H4 (cell line): ENCODE data around the gene EFEMP2. TPM values are rescaled to one million over a fixed set of nuclear protein-coding genes. Genes with fewer than 3 reads are reported as not detected.

Experiments used
- DNase-seq: peaks from one replicate; pipeline ENCODE4 v3.0.0-alpha.2; 2015; ENCODE audit warnings: low spot score
- total RNA-seq: library from RNA; depleted of rRNA; stranded (reverse); fragments of >200 nt; shearing (Covaris generic); gene quantifications from 2 replicates; pipeline ENCODE4 v1.2.3, GENCODE V29; 2014

EFEMP2 gene
- total RNA-seq, 1 experiment from 2014 or later = 0.33 TPM

GRCh38 chr11:65885231-65885630, 12.6 kb upstream of the EFEMP2 start:
- DNase-seq = no peak

GRCh38 chr11:65884716-65885092, 12.1 kb upstream of the EFEMP2 start:
- peak; percentile 61 for DNase-seq

- no peak for DNase-seq
These were observed 11.5 kb upstream of the EFEMP2 start for GRCh38 chr11:65883786-65884715.

- no peak for DNase-seq
These were observed 10.6 kb upstream of the EFEMP2 start for GRCh38 chr11:65883058-65883761.

- no peak for DNase-seq
These were observed 9.8 kb upstream of the EFEMP2 start for GRCh38 chr11:65882120-65883057.

GRCh38 chr11:65880844-65881421, 8.3 kb upstream of the EFEMP2 start:
- DNase-seq = no peak

- DNase-seq = no peak
These were observed 7.4 kb upstream of the EFEMP2 start for GRCh38 chr11:65880027-65880426.

- DNase-seq = no peak
These were observed 7.0 kb upstream of the EFEMP2 start, which contains the start of gene CTSW for GRCh38 chr11:65879617-65880016. Gene CTSW, plus strand, starts transcription at chr11:65879837. Its CDS starts 18 bp downstream, at chr11:65879855.

- DNase-seq = peak; percentile 78
These were observed 937 bp upstream of the EFEMP2 start for GRCh38 chr11:65873318-65874156.

GRCh38 chr11:65871811-65872548, 620 bp downstream of the EFEMP2 start:
- no peak for DNase-seq

GRCh38 chr11:65870706-65871681, 1.6 kb downstream of the EFEMP2 start:
- DNase-seq = no peak

- DNase-seq = no peak
These were observed 2.3 kb downstream of the EFEMP2 start for GRCh38 chr11:65870307-65870658.

- DNase-seq = no peak
These were observed 2.8 kb downstream of the EFEMP2 start for GRCh38 chr11:65869643-65870306.

GRCh38 chr11:65868907-65869306, 3.7 kb downstream of the EFEMP2 start:
- no peak for DNase-seq

GRCh38 chr11:65868076-65868667, 4.4 kb downstream of the EFEMP2 start:
- no peak for DNase-seq

- no peak for DNase-seq
These were observed 5.1 kb downstream of the EFEMP2 start for GRCh38 chr11:65867284-65868071.
